HEK293T (cell line): ENCODE results near the gene PTX4.

Experiments used
- ARNT ChIP-seq: fragments of 450-650 bp; IDR thresholded peaks from 2 replicates; pipeline ENCODE4 v1.6.1; 2017; ENCODE audit warnings: mild to moderate bottlenecking
- BHLHE40 ChIP-seq: fragments of 450-650 bp; IDR thresholded peaks from 2 replicates; pipeline ENCODE4 v1.6.1; 2016; ENCODE audit warnings: mild to moderate bottlenecking, moderate library complexity, borderline replicate concordance
- CTBP1 ChIP-seq: fragments of 450-650 bp; IDR thresholded peaks from 2 replicates; pipeline ENCODE4 v1.6.1; 2016; ENCODE audit warnings: borderline replicate concordance
- FOXA1 ChIP-seq: fragments of 450-650 bp; IDR thresholded peaks from 2 replicates; pipeline ENCODE4 v1.6.1; 2016; ENCODE audit warnings: mild to moderate bottlenecking
- FOXK2 ChIP-seq: fragments of 450-650 bp; IDR thresholded peaks from 2 replicates; pipeline ENCODE4 v1.6.1; 2016; ENCODE audit warnings: mild to moderate bottlenecking
- FOXM1 ChIP-seq: fragments of 450-650 bp; IDR thresholded peaks from 2 replicates; pipeline ENCODE4 v1.6.1; 2017; ENCODE audit warnings: mild to moderate bottlenecking, borderline replicate concordance
- HDGF ChIP-seq: fragments of 450-650 bp; IDR thresholded peaks from 2 replicates; pipeline ENCODE4 v1.6.1; 2017; ENCODE audit warnings: antibody characterized with exemption, borderline replicate concordance
- LEF1 ChIP-seq: fragments of 450-650 bp; IDR thresholded peaks from 2 replicates; pipeline ENCODE4 v1.6.1; 2017; ENCODE audit warnings: mild to moderate bottlenecking, borderline replicate concordance
- NFRKB ChIP-seq: fragments of 450-650 bp; IDR thresholded peaks from 2 replicates; pipeline ENCODE4 v1.6.1; 2016; ENCODE audit warnings: mild to moderate bottlenecking, moderate library complexity
- SP1 ChIP-seq: fragments of 450-650 bp; IDR thresholded peaks from 2 replicates; pipeline ENCODE4 v1.6.1; 2017
- SUZ12 ChIP-seq: fragments of 450-650 bp; IDR thresholded peaks from 2 replicates; pipeline ENCODE4 v1.6.1; 2016; ENCODE audit warnings: mild to moderate bottlenecking
- TARDBP ChIP-seq: fragments of 450-650 bp; IDR thresholded peaks from 2 replicates; pipeline ENCODE4 v1.6.1; 2016

GRCh38 chr16:1453316-1453715, 35.4 kb downstream of the PTX4 start:
- TF ChIP-seq TARDBP (no peak), NFRKB (no peak), SP1 (no peak), BHLHE40 (no peak), CTBP1 (no peak), FOXM1 (no peak), FOXK2 (no peak), FOXA1 (no peak), HDGF (no peak), SUZ12 (no peak), LEF1 (no peak), ARNT (no peak)
